HAP-1 (cell line): ENCODE measurements around the gene R3HCC1L.

Experiments
- DNase-seq, 2 experiments: peaks; one replicate each; pipeline ENCODE4 v3.0.0-alpha.2; 2016 to 2020; ENCODE audit warnings: low spot score in 2 of 2
- H3K27me3 ChIP-seq: fragments of 250-450 bp; sonication (Bioruptor Pico); 2 replicates; pipeline ENCODE4 v1.5.1; 2020; ENCODE audit warnings: low read depth, mild to moderate bottlenecking, moderate library complexity
- H3K36me3 ChIP-seq: fragments of 250-450 bp; sonication (Bioruptor Pico); replicated peaks from 2 replicates; pipeline ENCODE4 v1.5.1; 2020; ENCODE audit warnings: mild to moderate bottlenecking
- H3K4me1 ChIP-seq: fragments of 250-450 bp; sonication (Bioruptor Pico); 2 replicates; pipeline ENCODE4 v1.5.1; 2020; ENCODE audit warnings: mild to moderate bottlenecking
- H3K4me3 ChIP-seq: fragments of 250-450 bp; sonication (Bioruptor Pico); 2 replicates; pipeline ENCODE4 v1.5.1; 2020; ENCODE audit warnings: mild to moderate bottlenecking, moderate library complexity
- H3K9me3 ChIP-seq: fragments of 250-450 bp; sonication (Bioruptor Pico); 2 replicates; pipeline ENCODE4 v1.5.1; 2020; ENCODE audit warnings: mild to moderate bottlenecking, moderate library complexity
- in situ Hi-C: fragments of 300-500 bp; cut with MboI; formaldehyde crosslinking; loops from 3 replicates; pipeline ENCODE4 v1.14.3; 2020; ENCODE audit warnings: low sequenced_read_pairs, inconsistent platforms, mixed read lengths

R3HCC1L gene

GRCh38 chr10:98238391-98238790, 103.9 kb downstream of the R3HCC1L start:
- H3K9me3 ChIP-seq, result no peaks in the 10 kb centered on the region
- DNase-seq, result no peak
- no peaks in the 10 kb centered on the region for H3K27me3 ChIP-seq
- in situ Hi-C loops, result no loop called here
- no peak overlapping the region for H3K4me3 ChIP-seq
- H3K36me3 ChIP-seq, result peaks cover 22% of the 10 kb centered on the region
- H3K4me1 ChIP-seq, result no peaks in the 10 kb centered on the region

DNA sequence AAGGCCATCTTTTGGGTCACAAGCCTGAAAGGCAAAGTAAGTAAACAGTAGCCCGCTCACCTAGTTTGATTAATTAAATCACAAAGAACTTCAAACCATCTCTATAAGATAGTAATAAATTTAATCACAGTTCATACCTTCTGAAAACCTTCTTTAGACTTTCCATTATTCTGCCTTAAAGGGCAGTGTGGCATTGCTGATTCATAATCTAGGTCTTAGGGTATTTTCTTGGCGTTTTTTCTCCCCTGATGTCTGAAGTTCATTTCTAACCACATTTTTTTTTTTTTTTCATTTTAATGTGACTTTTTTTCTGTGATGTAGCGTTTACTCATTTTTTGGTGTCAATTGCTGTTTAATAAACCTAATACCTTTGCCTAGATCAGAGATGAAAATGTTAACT, 106.1 kb downstream of the R3HCC1L start:
- H3K4me1 ChIP-seq, result no peaks in the 10 kb centered on the region
- no peaks in the 10 kb centered on the region for H3K9me3 ChIP-seq
- in situ Hi-C loops, result no loop called here
- no peak overlapping the region for H3K4me3 ChIP-seq
- H3K36me3 ChIP-seq, result peaks cover 43% of the 10 kb centered on the region
- no peaks in the 10 kb centered on the region for H3K27me3 ChIP-seq
- no peak for DNase-seq

DNA sequence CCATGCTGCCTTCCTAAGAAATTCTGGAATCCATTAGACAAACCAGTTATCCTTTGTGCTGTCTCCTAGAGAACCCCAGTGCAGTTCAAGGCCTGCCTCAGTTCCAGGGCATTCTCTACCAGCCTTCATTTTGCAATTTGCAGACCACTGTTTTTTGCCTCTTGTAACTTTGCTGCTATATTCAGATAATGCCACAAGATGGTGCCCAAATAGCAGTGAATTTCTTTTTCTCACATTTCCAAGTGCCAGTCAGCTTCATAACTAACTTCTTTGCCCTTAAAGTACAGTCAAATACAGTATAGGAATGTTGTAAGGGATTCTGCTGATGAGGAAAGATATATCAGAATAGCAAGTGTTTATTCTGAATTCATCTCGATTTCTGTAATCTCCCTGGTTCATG, 108.4 kb downstream of the R3HCC1L start:
- H3K4me3 ChIP-seq, result no peak overlapping the region
- no peaks in the 10 kb centered on the region for H3K27me3 ChIP-seq
- no peaks in the 10 kb centered on the region for H3K4me1 ChIP-seq
- in situ Hi-C loops, result no loop called here
- H3K36me3 ChIP-seq, result peaks cover 31% of the 10 kb centered on the region
- no peak for DNase-seq
- H3K9me3 ChIP-seq, result no peaks in the 10 kb centered on the region

DNA sequence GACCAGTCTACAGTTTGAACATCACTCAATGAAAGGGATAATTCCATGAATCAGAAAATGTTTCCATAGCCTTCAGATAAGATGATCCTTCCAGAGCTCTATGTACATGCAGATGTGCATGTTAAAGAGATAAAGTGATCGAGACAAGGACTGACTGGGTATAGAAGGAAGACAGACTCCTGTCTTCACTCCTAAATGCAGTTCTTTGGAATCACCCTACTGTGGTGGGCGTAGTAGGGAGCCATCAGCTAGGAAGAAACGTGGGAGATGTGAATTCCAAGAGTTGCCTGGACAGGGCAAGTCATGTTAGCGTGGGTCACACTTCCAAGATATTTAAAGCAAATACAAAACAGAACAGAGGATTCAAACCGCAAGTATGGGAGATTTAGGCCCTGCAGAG, 109.7 kb downstream of the R3HCC1L start:
- Histone ChIP-seq H3K4me3 (no peak overlapping the region), H3K9me3 (no peaks in the 10 kb centered on the region), H3K4me1 (no peaks in the 10 kb centered on the region), H3K36me3 (peaks cover 31% of the 10 kb centered on the region), H3K27me3 (no peaks in the 10 kb centered on the region)
- in situ Hi-C loops, result no loop called here
- DNase-seq, result no peak

GRCh38 chr10:98244586-98244985, 110.1 kb downstream of the R3HCC1L start:
- Histone ChIP-seq H3K9me3 (no peaks in the 10 kb centered on the region), H3K27me3 (no peaks in the 10 kb centered on the region), H3K4me1 (no peaks in the 10 kb centered on the region), H3K4me3 (no peak overlapping the region), H3K36me3 (peaks cover 31% of the 10 kb centered on the region)
- DNase-seq, result no peak
- in situ Hi-C loops, result no loop called here

DNA sequence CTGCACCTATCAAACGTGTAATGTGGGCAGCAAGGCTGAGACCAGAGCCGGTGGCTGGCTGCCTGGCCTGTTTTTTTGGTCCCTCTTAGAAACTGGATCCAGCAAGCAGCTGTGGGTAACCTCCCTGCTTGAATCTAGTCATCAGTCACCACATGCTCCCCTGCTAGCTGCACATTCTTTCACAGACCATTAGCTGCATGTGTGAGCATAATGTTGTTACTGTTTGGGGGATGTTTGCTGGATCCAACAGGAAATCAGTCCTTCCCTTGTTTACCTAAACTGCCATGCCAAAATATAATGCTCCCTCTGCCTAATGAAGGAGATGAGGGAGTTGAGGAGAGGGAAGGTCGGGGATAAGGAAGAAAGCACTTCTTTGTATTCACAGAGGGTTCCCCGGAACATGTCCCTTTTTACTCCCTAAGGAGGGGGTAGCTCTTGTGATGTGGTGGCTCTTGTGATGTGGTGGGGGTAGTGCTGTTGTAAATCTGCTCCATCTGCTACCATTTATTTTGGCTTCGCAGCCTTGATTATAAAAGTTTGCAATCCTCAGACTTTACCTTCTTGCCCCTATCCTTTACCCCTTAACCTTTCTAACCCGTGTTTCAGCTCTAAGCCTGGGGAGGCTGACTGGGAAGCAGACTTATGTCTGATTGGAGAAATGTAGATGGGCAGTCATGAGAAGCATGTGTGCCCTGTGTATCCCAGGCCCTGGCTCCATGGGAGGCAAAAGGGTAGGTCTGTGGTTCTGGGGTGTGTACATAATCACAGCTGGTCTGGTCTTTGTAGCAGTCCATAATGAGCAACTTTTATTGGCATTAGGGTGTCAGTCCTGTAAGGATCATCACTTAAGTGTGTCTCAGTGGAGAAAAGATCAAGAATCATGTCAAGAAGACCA, 112.7 kb downstream of the R3HCC1L start:
- H3K4me3 ChIP-seq, result no peak overlapping the region
- in situ Hi-C loops, result no loop called here
- peaks cover 29% of the 10 kb centered on the region for H3K36me3 ChIP-seq
- H3K9me3 ChIP-seq, result no peaks in the 10 kb centered on the region
- DNase-seq, result no peak
- H3K27me3 ChIP-seq, result no peaks in the 10 kb centered on the region
- no peaks in the 10 kb centered on the region for H3K4me1 ChIP-seq

DNA sequence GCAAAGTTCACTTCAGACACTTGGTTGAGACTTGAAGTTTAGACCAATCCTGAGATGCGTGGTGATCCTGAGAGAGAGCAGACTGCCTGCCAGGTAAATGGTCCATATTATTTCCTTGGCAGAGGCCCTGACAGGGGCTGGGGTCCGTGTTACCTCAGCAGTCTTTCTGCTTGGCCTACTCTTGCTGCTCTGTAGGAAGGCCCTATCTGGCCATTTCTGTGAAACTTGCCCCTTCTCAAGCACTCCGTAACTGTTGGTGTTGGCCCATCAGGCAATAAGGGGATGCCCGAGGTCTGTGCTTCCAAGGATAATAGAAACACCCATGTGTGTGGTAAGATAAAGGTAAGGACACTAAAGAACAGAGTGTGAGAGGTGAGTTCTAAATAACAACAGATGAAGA, 113.6 kb downstream of the R3HCC1L start:
- Histone ChIP-seq H3K9me3 (no peaks in the 10 kb centered on the region), H3K4me3 (no peak overlapping the region), H3K36me3 (peaks cover 25% of the 10 kb centered on the region), H3K4me1 (no peaks in the 10 kb centered on the region), H3K27me3 (no peaks in the 10 kb centered on the region)
- in situ Hi-C loops, result no loop called here
- DNase-seq, result no peak

- no peaks in the 10 kb centered on the region for H3K4me1 ChIP-seq
- peaks cover 17% of the 10 kb centered on the region for H3K36me3 ChIP-seq
- in situ Hi-C loops, result no loop called here
- DNase-seq, result no peak
- H3K9me3 ChIP-seq, result no peaks in the 10 kb centered on the region
- no peaks in the 10 kb centered on the region for H3K27me3 ChIP-seq
- H3K4me3 ChIP-seq, result no peak overlapping the region
Measured at GRCh38 chr10:98249134-98249533, 114.7 kb downstream of the R3HCC1L start.

DNA sequence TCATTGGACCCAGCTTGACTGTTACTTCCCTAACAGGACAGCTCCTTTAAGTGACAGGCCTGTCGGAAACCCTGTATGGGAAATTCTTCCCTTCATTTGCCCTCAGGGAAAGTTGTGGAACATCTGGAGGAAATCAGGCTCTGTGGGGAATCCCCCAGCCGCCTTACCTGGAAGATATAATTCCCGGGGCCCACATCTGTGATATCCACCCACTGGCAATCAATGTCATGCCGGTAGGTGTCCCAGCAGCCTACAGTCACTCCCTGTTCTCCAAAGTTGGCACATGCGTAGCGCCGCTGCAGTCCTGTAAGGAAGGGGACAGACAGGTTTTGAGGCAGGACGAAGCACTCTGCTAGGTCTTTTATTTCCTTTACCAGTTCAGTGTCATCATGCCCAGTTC, 116.9 kb downstream of the R3HCC1L start:
- Histone ChIP-seq H3K36me3 (peaks cover 2% of the 10 kb centered on the region; the same call in 1 of the 2 replicates), H3K9me3 (no peaks in the 10 kb centered on the region), H3K4me1 (no peaks in the 10 kb centered on the region), H3K27me3 (no peaks in the 10 kb centered on the region), H3K4me3 (no peak overlapping the region)
- no peak for DNase-seq
- in situ Hi-C loops, result no loop called here

DNA sequence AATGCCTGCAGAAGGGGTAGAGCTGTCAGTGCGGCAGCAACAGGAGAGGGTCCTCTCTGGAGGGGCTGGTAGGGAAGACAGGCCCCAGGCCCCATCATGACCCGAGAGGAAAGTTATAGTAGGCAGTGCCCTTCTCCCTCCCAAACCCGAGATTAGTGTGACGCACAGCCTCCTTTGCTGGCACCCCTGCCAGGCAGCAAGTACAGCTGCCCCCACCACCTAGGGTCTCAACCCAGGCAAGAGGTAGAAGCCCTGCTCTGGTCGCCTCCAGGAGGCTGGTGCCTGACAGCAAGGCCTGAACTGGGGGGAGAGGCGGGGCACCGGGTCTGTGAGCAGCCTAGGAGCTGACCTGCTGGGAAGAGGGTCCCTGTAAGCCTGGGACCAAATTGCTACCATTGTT, 118.0 kb downstream of the R3HCC1L start:
- H3K4me3 ChIP-seq, result no peak overlapping the region
- no peaks in the 10 kb centered on the region for H3K4me1 ChIP-seq
- no peaks in the 10 kb centered on the region for H3K9me3 ChIP-seq
- in situ Hi-C loops, result no loop called here
- no peaks in the 10 kb centered on the region for H3K27me3 ChIP-seq
- no peaks in the 10 kb centered on the region for H3K36me3 ChIP-seq
- no peak for DNase-seq

GRCh38 chr10:98253499-98253898, 119.0 kb downstream of the R3HCC1L start:
- H3K9me3 ChIP-seq, result no peaks in the 10 kb centered on the region
- DNase-seq, result no peak
- no peaks in the 10 kb centered on the region for H3K4me1 ChIP-seq
- H3K36me3 ChIP-seq, result no peaks in the 10 kb centered on the region
- in situ Hi-C loops, result no loop called here
- H3K4me3 ChIP-seq, result no peak overlapping the region
- H3K27me3 ChIP-seq, result no peaks in the 10 kb centered on the region

GRCh38 chr10:98254234-98254974, 119.9 kb downstream of the R3HCC1L start:
- Histone ChIP-seq H3K9me3 (no peaks in the 10 kb centered on the region), H3K27me3 (no peaks in the 10 kb centered on the region), H3K36me3 (no peaks in the 10 kb centered on the region), H3K4me1 (no peaks in the 10 kb centered on the region), H3K4me3 (no peak overlapping the region)
- no peak for DNase-seq
- in situ Hi-C loops, result no loop called here

- in situ Hi-C loops, result no loop called here
- H3K4me1 ChIP-seq, result no peaks in the 10 kb centered on the region
- no peak for DNase-seq
Measured at GRCh38 chr10:98255146-98255877, 120.9 kb downstream of the R3HCC1L start.

DNA sequence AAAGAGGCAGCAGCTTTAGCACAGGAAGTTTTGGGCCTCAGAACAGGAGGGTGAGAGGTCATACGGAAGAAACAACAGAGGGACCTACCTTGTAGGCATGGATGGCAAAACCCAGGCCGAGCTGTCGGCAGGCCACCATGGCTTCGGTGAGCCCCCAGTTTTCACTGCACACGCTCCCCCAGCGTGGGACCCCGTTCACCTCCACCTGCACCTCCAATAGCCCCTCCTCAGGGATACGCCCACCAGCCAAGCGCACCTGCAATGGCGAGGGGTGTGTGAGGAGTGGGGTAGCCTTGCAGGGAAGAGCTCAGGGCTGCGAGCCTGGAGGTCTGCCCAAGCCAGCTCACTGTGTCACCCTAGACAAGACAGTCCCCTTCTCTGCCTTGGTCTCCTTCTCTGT, 122.2 kb downstream of the R3HCC1L start:
- no peak for DNase-seq
- H3K4me1 ChIP-seq, result no peaks in the 10 kb centered on the region
- no peaks in the 10 kb centered on the region for H3K36me3 ChIP-seq
- H3K9me3 ChIP-seq, result no peaks in the 10 kb centered on the region
- H3K4me3 ChIP-seq, result no peak overlapping the region
- in situ Hi-C loops, result no loop called here
- H3K27me3 ChIP-seq, result no peaks in the 10 kb centered on the region

More at GRCh38 chr10:98255146-98255877, 120.9 kb downstream of the R3HCC1L start:
- no peaks in the 10 kb centered on the region for H3K27me3 ChIP-seq
- H3K4me3 ChIP-seq, result no peak overlapping the region
- H3K9me3 ChIP-seq, result no peaks in the 10 kb centered on the region
- H3K36me3 ChIP-seq, result no peaks in the 10 kb centered on the region
